Measurements from ENCODE around the gene ST6GALNAC1. TPM values are rescaled to one million over a fixed set of nuclear protein-coding genes. Genes with fewer than 3 reads are reported as not detected.

Gene ST6GALNAC1
- total RNA-seq, 4 donors from 2014 or later, result 2.4 to 5.6 TPM; not detected in 2

GRCh38 chr17:76593384-76593826, 50.2 kb downstream of the ST6GALNAC1 start:
- TF ChIP-seq POLR2A (IDR thresholded peaks at IDR 0.05) (no peak), CTCF (IDR thresholded peaks at IDR 0.05) (no peak)
- WGBS, 2 donors, result 40 to 49% methylated on average over 8 of the region's 8 CpGs
- no peak overlapping the region for H3K4me3 ChIP-seq (ENCODE audit: low read depth, poor library complexity, severe bottlenecking)
- DNase-seq (ENCODE audit: low spot score in 2 of 2), result no peak
- intact Hi-C loops (cut with DNase I; ENCODE audit: low total_unique reads), result no loop called here

- no peak for TF ChIP-seq POLR2A (IDR thresholded peaks at IDR 0.05)
- no peak for TF ChIP-seq CTCF (IDR thresholded peaks at IDR 0.05)
- no peak overlapping the region for H3K4me3 ChIP-seq (ENCODE audit: low read depth, poor library complexity, severe bottlenecking)
- intact Hi-C loops (cut with DNase I; ENCODE audit: low total_unique reads), result no loop called here
- no peak for DNase-seq (ENCODE audit: low spot score in 2 of 2)
Measured at GRCh38 chr17:76588182-76588581, 55.4 kb downstream of the ST6GALNAC1 start.

- intact Hi-C loops (cut with DNase I; ENCODE audit: low total_unique reads), result no loop called here
- 24 to 33% methylated on average over 16 to 17 of the region's 17 CpGs for WGBS, 2 donors
- DNase-seq (ENCODE audit: low spot score in 2 of 2), result peak; percentile 58 to 90
- TF ChIP-seq CTCF (IDR thresholded peaks at IDR 0.05) (no peak), POLR2A (IDR thresholded peaks at IDR 0.05) (no peak)
- H3K4me3 ChIP-seq (ENCODE audit: low read depth, poor library complexity, severe bottlenecking), result no peak overlapping the region
Measured at GRCh38 chr17:76586741-76587487, 56.6 kb downstream of the ST6GALNAC1 start.

GRCh38 chr17:76585649-76586593, 57.6 kb downstream of the ST6GALNAC1 start, which contains the start of gene ST6GALNAC2:
ST6GALNAC2 (minus strand) TSS chr17:76585860; CDS start chr17:76585808, 52 bp downstream.
- DNase-seq (ENCODE audit: low spot score in 2 of 2), result peak in 1 of 2 donors; percentile 89
- H3K4me3 ChIP-seq (ENCODE audit: low read depth, poor library complexity, severe bottlenecking), result peak within 1 kb of the TSS; percentile 53
- TF ChIP-seq CTCF (IDR thresholded peaks at IDR 0.05) (no peak), POLR2A (IDR thresholded peaks at IDR 0.05) (no peak)
- intact Hi-C loops (cut with DNase I; ENCODE audit: low total_unique reads), result no loop called here
- 0 to 3% methylated on average over 10 to 47 of the region's 84 CpGs for WGBS, 2 donors

GRCh38 chr17:76585033-76585648, 58.4 kb downstream of the ST6GALNAC1 start:
- 0 to 1% methylated on average over 37 to 49 of the region's 62 CpGs for WGBS, 2 donors
- intact Hi-C loops (cut with DNase I; ENCODE audit: low total_unique reads), result no loop called here
- TF ChIP-seq POLR2A (IDR thresholded peaks at IDR 0.05) (no peak), CTCF (IDR thresholded peaks at IDR 0.05) (no peak)
- DNase-seq (ENCODE audit: low spot score in 2 of 2), result no peak
- H3K4me3 ChIP-seq (ENCODE audit: low read depth, poor library complexity, severe bottlenecking), result peak overlapping the region; percentile 53
